T-helper 2 cell treated with Interferon-gamma antibody and Interleukin-4, amounts not matched to agents 5 μg/mL and 100 μg/mL, for 36 hours (primary cell): Measurements from ENCODE around the gene RFX2.
A peak's percentile ranks its signal among the peaks of the same experiment; 100 is the strongest.
"Not testable (repeated sequence)": the region's sequence is repeated elsewhere in the genome, so short reads cannot be mapped to it uniquely, and the experiment has no call there.

ENCODE experiments used
- DNase-seq: peaks from one replicate; pipeline ENCODE4 v3.0.0; 2021; ENCODE audit warnings: low spot score
- H3K27ac Mint-ChIP-seq: one replicate; pipeline ENCODE4 v1.8.0; 2021; ENCODE audit warnings: mild to moderate bottlenecking, mixed read lengths
- H3K27me3 Mint-ChIP-seq: one replicate; pipeline ENCODE4 v1.8.0; 2021; ENCODE audit warnings: low read depth, mixed read lengths
- H3K36me3 Mint-ChIP-seq: one replicate; pipeline ENCODE4 v1.8.0; 2021; ENCODE audit warnings: low read depth, mixed read lengths
- H3K4me1 Mint-ChIP-seq: one replicate; pipeline ENCODE4 v1.8.0; 2021; ENCODE audit warnings: low read depth, mixed read lengths
- H3K4me3 Mint-ChIP-seq: one replicate; pipeline ENCODE4 v1.8.0; 2022; ENCODE audit warnings: mild to moderate bottlenecking, moderate library complexity, mixed read lengths
- H3K9me3 Mint-ChIP-seq: one replicate; pipeline ENCODE4 v1.8.0; 2021; ENCODE audit warnings: mixed read lengths

RFX2 gene

DNA sequence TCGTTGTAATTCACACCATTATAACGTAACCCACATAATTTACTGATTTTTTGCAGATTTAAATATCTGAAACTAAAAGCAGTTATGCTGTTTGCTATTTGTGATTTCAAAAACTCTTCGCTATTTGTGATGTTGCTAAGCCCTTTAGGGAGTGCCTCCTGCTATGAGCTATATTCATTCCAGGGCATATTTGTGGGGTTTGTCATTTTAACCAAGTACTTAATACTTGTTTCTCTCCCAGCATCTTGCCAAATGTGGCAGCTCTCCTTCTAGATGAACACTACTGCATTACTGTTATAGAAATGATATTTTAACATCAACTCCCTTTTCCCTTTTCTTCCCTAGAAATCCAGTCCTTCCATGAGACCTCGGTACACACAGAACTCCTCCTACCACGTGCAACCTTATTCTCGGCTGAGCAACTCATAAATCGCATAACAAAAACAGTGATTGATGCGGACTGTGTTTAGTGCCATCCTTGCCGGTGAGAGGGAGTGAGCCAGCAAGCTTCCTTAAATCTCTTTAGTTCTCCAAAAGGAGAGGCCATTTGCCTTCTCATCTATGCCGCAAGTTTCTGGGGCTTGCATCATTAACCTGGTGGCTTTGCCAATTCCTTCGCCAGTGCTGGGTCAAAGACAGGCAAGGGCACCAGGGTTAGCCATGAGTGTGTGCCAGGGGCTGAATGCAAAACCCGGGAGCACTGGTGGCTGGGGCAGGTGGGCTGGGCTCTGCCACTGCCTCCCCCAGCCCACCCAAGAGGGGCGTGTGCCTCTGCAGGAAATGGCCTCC lies 33.4 kb downstream of the RFX2 start:
- Mint-ChIP-seq H3K27me3 (no peaks in the 10 kb centered on the region), H3K9me3 (no peaks in the 10 kb centered on the region), H3K27ac (no peak overlapping the region), H3K4me3 (no peak overlapping the region), H3K4me1 (no peaks in the 10 kb centered on the region), H3K36me3 (no peaks in the 10 kb centered on the region)
- DNase-seq = no peak

DNA sequence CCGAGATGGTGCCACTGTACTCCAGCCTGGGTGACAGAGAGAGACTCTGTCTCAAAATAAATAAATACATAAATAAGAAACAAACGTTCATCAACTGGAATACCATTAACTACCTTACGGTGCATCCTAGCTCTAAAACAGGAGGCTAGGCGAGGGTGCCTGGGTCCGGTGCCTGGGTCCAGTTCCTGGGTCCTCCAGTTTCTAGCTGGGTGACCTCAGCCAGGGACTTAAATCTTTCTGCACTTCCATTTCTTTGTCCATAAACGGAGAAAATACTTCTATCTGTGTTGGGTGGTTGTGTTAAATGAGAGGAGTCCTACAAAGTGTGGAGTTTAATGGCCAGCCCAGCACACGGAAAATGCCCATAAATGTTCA lies 34.0 kb downstream of the RFX2 start:
- DNase-seq = no peak
- H3K27ac Mint-ChIP-seq = no peak overlapping the region
- no peaks in the 10 kb centered on the region for H3K27me3 Mint-ChIP-seq
- no peaks in the 10 kb centered on the region for H3K4me1 Mint-ChIP-seq
- no peaks in the 10 kb centered on the region for H3K36me3 Mint-ChIP-seq
- H3K4me3 Mint-ChIP-seq = no peak overlapping the region
- no peaks in the 10 kb centered on the region for H3K9me3 Mint-ChIP-seq

DNA sequence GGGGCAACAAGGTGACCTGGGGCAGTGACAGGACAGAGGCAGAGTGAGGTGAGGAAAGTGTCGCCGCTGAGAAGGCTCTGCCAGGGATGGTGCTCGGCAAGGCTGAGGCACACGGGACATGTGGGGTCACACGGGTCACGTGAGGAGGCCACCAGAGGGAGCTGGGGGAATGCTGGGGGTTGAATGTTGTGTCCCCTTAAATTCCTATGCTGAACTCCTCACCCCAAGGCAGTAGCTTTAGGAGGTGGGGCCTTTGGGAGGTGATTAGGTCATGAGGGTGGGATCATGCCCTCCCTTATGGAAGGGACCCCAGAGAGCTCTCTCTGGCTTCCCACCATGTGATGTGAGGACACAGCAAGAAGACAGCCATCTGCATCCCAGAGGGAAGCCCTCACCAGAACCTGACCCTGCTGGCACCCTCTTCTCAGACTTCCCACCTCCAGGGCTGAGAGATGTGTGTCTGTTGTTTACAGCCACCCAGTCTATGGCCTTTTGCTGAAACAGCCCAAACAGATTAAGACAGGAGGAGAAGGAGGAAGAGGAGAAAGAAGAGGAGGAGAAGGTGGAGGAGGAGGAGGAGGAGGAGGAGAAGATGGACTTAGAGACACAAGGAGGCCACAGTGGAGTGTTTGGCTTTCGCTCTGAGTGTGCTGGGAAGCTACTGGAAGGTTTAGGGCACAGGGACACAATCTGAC lies 35.4 kb downstream of the RFX2 start:
- no peak for DNase-seq
- Mint-ChIP-seq H3K27ac (no peak overlapping the region), H3K9me3 (peaks cover under 1% of the 10 kb centered on the region), H3K36me3 (no peaks in the 10 kb centered on the region), H3K4me1 (no peaks in the 10 kb centered on the region), H3K4me3 (no peak overlapping the region), H3K27me3 (no peaks in the 10 kb centered on the region)

GRCh38 chr19:6073858-6074708 lies 36.2 kb downstream of the RFX2 start:
- Mint-ChIP-seq H3K36me3 (no peaks in the 10 kb centered on the region), H3K9me3 (peaks cover 7% of the 10 kb centered on the region), H3K4me1 (peaks cover 6% of the 10 kb centered on the region), H3K27me3 (no peaks in the 10 kb centered on the region), H3K27ac (no peak overlapping the region), H3K4me3 (no peak overlapping the region)
- no peak for DNase-seq

DNA sequence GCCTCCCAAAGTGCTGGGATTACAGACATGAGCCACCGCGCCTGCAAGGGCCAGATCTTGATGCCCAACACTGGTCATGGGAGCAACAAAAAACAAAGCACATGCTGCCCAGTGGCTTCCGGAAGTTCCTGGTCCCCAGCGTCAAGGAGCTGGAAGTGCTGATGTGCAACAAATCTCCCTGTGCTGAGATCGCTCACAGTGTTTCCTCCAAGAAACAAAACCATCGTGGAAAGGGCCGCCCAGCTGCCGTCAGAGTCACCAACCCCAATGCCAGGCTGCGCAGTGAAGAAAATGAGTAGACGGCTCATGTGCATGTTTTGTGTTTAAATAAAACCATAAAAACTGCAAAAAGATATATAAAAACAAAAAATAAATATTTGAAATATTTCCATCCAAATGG lies 37.1 kb downstream of the RFX2 start:
- H3K4me1 Mint-ChIP-seq, H3K27me3 Mint-ChIP-seq, H3K9me3 Mint-ChIP-seq, H3K27ac Mint-ChIP-seq, H3K4me3 Mint-ChIP-seq, DNase-seq, H3K36me3 Mint-ChIP-seq: not testable (repeated sequence)

- Mint-ChIP-seq H3K4me3 (no peak overlapping the region), H3K4me1 (peaks cover 8% of the 10 kb centered on the region), H3K9me3 (peaks cover 7% of the 10 kb centered on the region), H3K27ac (no peak overlapping the region), H3K36me3 (no peaks in the 10 kb centered on the region), H3K27me3 (no peaks in the 10 kb centered on the region)
- DNase-seq = no peak
Measured at GRCh38 chr19:6071875-6072274, 38.4 kb downstream of the RFX2 start.

DNA sequence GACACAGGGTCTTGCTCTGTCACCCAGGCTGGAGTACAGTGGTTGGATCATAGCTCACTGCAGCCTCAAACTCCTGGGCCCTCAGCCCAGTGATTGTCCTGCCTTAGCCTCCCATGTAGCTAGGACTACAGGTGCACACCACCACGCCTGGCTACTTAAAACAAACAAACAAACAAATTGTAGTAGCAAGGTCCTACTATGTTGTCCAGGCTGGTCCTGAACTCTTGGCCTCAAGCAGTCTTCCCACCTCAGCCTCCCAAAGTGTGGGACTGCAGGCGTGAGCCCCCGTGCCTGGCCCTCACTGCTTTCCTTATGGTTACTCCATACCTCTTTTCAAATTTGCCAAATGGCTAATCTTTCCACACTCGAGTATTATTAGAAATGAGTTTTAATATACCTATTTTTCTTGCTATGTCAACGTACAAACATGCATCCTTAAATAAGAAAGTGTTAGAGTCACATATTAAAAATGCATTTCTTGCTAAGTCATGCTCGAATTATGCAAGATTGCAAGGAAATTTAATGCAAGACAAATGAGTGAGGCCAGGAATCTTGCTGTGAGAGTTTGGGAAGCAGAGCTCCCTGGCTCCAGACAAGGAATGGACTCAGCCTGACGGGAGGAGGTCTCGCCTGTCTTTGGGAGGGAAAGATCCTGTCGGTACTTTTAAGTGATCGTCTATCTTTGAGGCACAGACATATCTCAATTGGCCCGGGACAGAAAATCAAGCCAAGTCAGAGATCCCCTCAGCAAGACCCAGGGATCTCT lies 39.4 kb downstream of the RFX2 start:
- H3K4me3 Mint-ChIP-seq = no peak overlapping the region
- H3K9me3 Mint-ChIP-seq = peaks cover 7% of the 10 kb centered on the region
- no peak for DNase-seq
- peaks cover 4% of the 10 kb centered on the region for H3K27me3 Mint-ChIP-seq
- peaks cover 15% of the 10 kb centered on the region for H3K4me1 Mint-ChIP-seq
- no peaks in the 10 kb centered on the region for H3K36me3 Mint-ChIP-seq
- H3K27ac Mint-ChIP-seq = no peak overlapping the region

DNA sequence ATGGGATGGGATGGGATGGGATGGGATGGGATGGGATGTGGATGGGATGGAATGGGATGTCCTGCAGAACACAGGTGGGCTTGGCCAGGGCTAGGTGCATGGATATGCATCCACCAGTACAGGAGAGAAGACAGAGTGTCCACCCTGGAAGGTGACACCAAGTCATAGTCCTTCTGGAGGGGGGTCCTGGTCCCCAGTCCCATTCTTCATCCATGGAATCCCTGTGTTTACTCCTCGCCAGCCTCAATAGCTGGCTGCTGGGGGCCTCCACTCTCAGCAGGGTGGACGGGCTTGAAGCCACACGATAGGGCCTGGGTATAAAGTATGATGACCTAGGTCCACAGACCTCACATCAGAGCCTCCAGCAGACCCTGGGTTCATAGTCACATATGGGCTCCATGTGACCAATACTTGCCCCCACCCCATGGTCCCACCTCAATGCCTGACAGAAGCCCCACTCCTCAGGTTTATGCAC lies 40.1 kb downstream of the RFX2 start:
- no peak for DNase-seq
- peaks cover 6% of the 10 kb centered on the region for H3K27me3 Mint-ChIP-seq
- H3K4me3 Mint-ChIP-seq = no peak overlapping the region
- H3K36me3 Mint-ChIP-seq = no peaks in the 10 kb centered on the region
- H3K4me1 Mint-ChIP-seq = peaks cover 18% of the 10 kb centered on the region
- no peak overlapping the region for H3K27ac Mint-ChIP-seq
- peaks cover 7% of the 10 kb centered on the region for H3K9me3 Mint-ChIP-seq

GRCh38 chr19:6069268-6069791 lies 41.0 kb downstream of the RFX2 start:
- peaks cover 7% of the 10 kb centered on the region for H3K9me3 Mint-ChIP-seq
- H3K27ac Mint-ChIP-seq = peak overlapping the region; percentile 72
- H3K4me3 Mint-ChIP-seq = no peak overlapping the region
- DNase-seq = no peak
- H3K4me1 Mint-ChIP-seq = peaks cover 18% of the 10 kb centered on the region
- H3K36me3 Mint-ChIP-seq = no peaks in the 10 kb centered on the region
- H3K27me3 Mint-ChIP-seq = peaks cover 6% of the 10 kb centered on the region

DNA sequence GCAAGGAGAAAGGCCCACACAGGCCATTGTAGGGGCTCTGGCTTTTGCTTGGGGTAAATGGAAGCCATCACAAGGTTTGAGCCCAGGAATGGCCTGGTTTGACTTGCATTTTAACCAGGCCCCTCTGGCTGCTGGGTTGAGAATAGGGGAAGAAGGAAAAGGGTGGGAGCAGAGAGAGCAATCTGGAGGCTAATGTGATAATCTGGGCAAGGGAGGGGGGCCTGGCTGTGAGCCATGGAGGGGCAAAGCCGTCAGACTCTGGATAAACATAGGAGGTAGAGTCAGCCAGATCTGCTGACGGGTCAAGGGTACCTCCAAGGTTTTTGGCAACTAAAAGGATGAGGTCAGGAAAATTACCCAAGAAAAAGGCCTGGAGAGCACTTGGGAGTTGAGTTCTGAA lies 41.6 kb downstream of the RFX2 start:
- Mint-ChIP-seq H3K27ac (no peak overlapping the region), H3K9me3 (peaks cover 7% of the 10 kb centered on the region), H3K4me1 (peaks cover 19% of the 10 kb centered on the region), H3K4me3 (no peak overlapping the region), H3K27me3 (peaks cover 6% of the 10 kb centered on the region), H3K36me3 (no peaks in the 10 kb centered on the region)
- no peak for DNase-seq

DNA sequence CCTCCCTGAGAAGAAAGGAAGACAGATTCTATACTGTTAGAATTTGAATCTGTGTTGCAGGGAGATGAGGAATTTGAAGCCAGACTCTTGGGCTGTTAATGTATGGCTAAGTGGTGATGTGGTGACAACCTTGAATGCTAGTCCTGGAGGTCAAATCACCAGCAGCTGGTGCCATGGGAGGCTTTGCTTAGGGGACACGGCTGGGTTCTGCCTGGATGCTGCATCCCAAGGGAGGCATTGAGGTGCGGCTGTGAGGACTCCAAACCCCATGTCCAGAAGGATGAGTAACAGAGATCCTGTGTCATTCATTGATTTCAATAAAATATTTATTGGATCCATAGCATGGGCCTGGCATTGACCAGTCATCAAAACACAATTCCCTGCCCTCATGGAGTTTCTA lies 42.3 kb downstream of the RFX2 start:
- H3K4me3 Mint-ChIP-seq = no peak overlapping the region
- H3K27ac Mint-ChIP-seq = no peak overlapping the region
- H3K4me1 Mint-ChIP-seq = peaks cover 20% of the 10 kb centered on the region

GRCh38 chr19:6066661-6067646 lies 43.3 kb downstream of the RFX2 start:
- Mint-ChIP-seq H3K27me3 (peaks cover 6% of the 10 kb centered on the region), H3K36me3 (no peaks in the 10 kb centered on the region), H3K9me3 (peaks cover 7% of the 10 kb centered on the region), H3K4me1 (peaks cover 27% of the 10 kb centered on the region), H3K27ac (no peak overlapping the region), H3K4me3 (no peak overlapping the region)
- DNase-seq = no peak

More for the DNA sequence above, 42.3 kb downstream of the RFX2 start:
- H3K9me3 Mint-ChIP-seq = peaks cover 7% of the 10 kb centered on the region
- no peaks in the 10 kb centered on the region for H3K36me3 Mint-ChIP-seq
- peaks cover 6% of the 10 kb centered on the region for H3K27me3 Mint-ChIP-seq
- no peak for DNase-seq
